ENCODE data around the gene EMILIN1. TPM values are rescaled to one million over a fixed set of nuclear protein-coding genes. Genes with fewer than 3 reads are reported as not detected.

Gene EMILIN1
- total and polyA plus RNA-seq, 2 of the 8 experiments (the other 6 are each of a cell fraction or from before 2014, with no cell fraction given), result 1.9 to 3.0 TPM

- Histone ChIP-seq H4K8ac (ENCODE audit: extremely low read depth, insufficient read depth, low read length) (peak overlapping the region; percentile 91; the same call in 1 of the 2 replicates), H3K4me3 (ENCODE audit: extremely low read depth in 1 of 4, insufficient read depth in 2 of 4, low read depth in 3 of 4, low read length in 4 of 4) (peak overlapping the region; percentile 82 to 99 (median 93)), H2AFZ (ENCODE audit: low read length) (no peak overlapping the region), H3K79me1 (ENCODE audit: low read depth, low read length) (peaks cover 12% of the 10 kb centered on the region; the same call in 1 of the 2 replicates), H3K4me1 (replicated peaks in 1 of 4; ENCODE audit: control insufficient read depth in 3 of 4, insufficient read depth in 4 of 4, low read length in 3 of 4) (peaks cover 0 to 7% (median 4%) of the 10 kb centered on the region in 4 experiments; a peak in 5 of 7 replicates), H3K4ac (replicated peaks; ENCODE audit: insufficient read length, low read depth, low read length) (peak overlapping the region; percentile 96), H3K4me2 (ENCODE audit: insufficient read depth in 1 of 2, low read depth in 2 of 2, low read length in 2 of 2) (peak overlapping the region; percentile 94 to 99), H3K36me3 (ENCODE audit: control insufficient read depth in 2 of 4, insufficient read depth in 4 of 4, low read length in 3 of 4) (peaks cover 10 to 31% (median 16%) of the 10 kb centered on the region in 4 experiments; a peak in 7 of 8 replicates), H2BK15ac (ENCODE audit: low read length) (no peak overlapping the region), H3K9ac (replicated peaks in 1 of 4; ENCODE audit: extremely low read depth in 1 of 4, low read depth in 3 of 4, low read length in 3 of 4) (peak overlapping the region; percentile 78 to 87 (median 86)), H3K23ac (ENCODE audit: insufficient read length) (no peak overlapping the region), H3K27ac (ENCODE audit: low read depth, low read length) (peak overlapping the region; percentile 71; the same call in 1 of the 2 replicates), H2AK5ac (ENCODE audit: low read depth, low read length) (no peak overlapping the region), H2BK12ac (ENCODE audit: low read depth, low read length) (peak overlapping the region; percentile 28; the same call in 1 of the 2 replicates), H3K9me3 (ENCODE audit: insufficient read depth in 2 of 2, low read depth in 1 of 2, low read length in 1 of 2) (no peaks in the 10 kb centered on the region), H3K18ac (ENCODE audit: extremely low read depth, low read length) (peak overlapping the region; percentile 51), H2BK5ac (ENCODE audit: low read depth, low read length) (peak overlapping the region; percentile 55), H3K27me3 (replicated peaks in 1 of 4; ENCODE audit: control insufficient read depth in 3 of 4, extremely low read depth in 1 of 4, insufficient read depth in 3 of 4, low read length in 3 of 4) (no peaks in the 10 kb centered on the region), H2BK120ac (replicated peaks; ENCODE audit: low read depth, low read length) (no peak overlapping the region), H4K91ac (replicated peaks; ENCODE audit: insufficient read length, low read length) (no peak overlapping the region), H3K79me2 (ENCODE audit: control insufficient read depth in 1 of 2, insufficient read depth in 2 of 2, low read length in 2 of 2) (peaks cover 0 to 12% of the 10 kb centered on the region in 2 experiments; a peak in 3 of 4 replicates), H2BK20ac (ENCODE audit: low read length) (no peak overlapping the region), H3K56ac (replicated peaks; ENCODE audit: insufficient read length, low read depth, low read length) (peak overlapping the region; percentile 72), H4K5ac (ENCODE audit: insufficient read length, low read depth, low read length) (no peak overlapping the region), H4K20me1 (replicated peaks in 1 of 2; ENCODE audit: control insufficient read depth in 1 of 2, insufficient read depth in 2 of 2, low read length in 2 of 2) (peaks cover 3 to 6% of the 10 kb centered on the region in 2 experiments), H3K14ac (ENCODE audit: insufficient read length) (no peak overlapping the region), H3K23me2 (ENCODE audit: low read depth, low read length) (peaks cover 14% of the 10 kb centered on the region; the same call in 1 of the 2 replicates)
- 18% methylated on average over 11 of the region's 11 CpGs; no CpG with 5 or more reads in 1 of the 2 experiments for WGBS, 2 experiments (ENCODE audit: extremely low coverage in 1 of 2, insufficient coverage in 1 of 2, insufficient read length in 1 of 2, insufficient replicate concordance in 2 of 2, low coverage in 1 of 2, low lambda C conversion rate in 2 of 2, missing lambda C conversion rate in 1 of 2)
- DNase-seq (ENCODE audit: low read depth in 1 of 2, low spot score in 2 of 2) (no peak), FAIRE-seq (no peak)
- POLR2A ChIA-PET (ENCODE audit: partially characterized antibody), result interaction anchor here (1.0 to 18.5 kb wide), 5 partner anchors 12 to 53 kb away, joined by 3 to 441 read pairs (median 5); partner anchors contain the start of genes ABHD1, AGBL5 and TMEM214
- TF ChIP-seq MAFK (IDR thresholded peaks at IDR 0.05; ENCODE audit: low read depth, low read length) (no peak), SAP30 (IDR thresholded peaks at IDR 0.05; ENCODE audit: insufficient read depth, insufficient replicate concordance, low read length) (peak; percentile 67), HDAC6 (IDR thresholded peaks at IDR 0.05; ENCODE audit: low read depth, low read length) (no peak), POU5F1 (IDR thresholded peaks at IDR 0.05; ENCODE audit: low read depth, low read length) (no peak)
- CTCF ChIA-PET (ENCODE audit: partially characterized antibody), result interaction anchor here (1.4 to 2.7 kb wide), 4 partner anchors 10 to 16 kb away, joined by 3 to 20 read pairs (median 8); no protein-coding TSS in a partner anchor
Observed at GRCh38 chr2:27070653-27071276, 7.7 kb upstream of the EMILIN1 start.

Measured in H1 (cell line).